ENCODE measurements around the gene IL16. TPM values are rescaled to one million over a fixed set of nuclear protein-coding genes. Genes with fewer than 3 reads are reported as not detected.

IL16 gene
- total and polyA plus RNA-seq, 2 donors (not counting 1 experiment from before 2014, with no cell fraction given), result 181 to 287 TPM

- ATAC-seq (ENCODE audit: low read depth) (no peak), DNase-seq (no peak)
- intact Hi-C loops (cut with micrococcal nuclease), result no loop called here
- Histone ChIP-seq H3K4me2 (replicated peaks; ENCODE audit: low read depth, low read length, poor library complexity, severe bottlenecking) (no peak overlapping the region), H2AFZ (ENCODE audit: insufficient read depth, low read depth, low read length, poor library complexity, severe bottlenecking) (no peak overlapping the region), H4K20me1 (ENCODE audit: control insufficient read depth, insufficient read depth, low read length, poor library complexity, severe bottlenecking) (no peaks in the 10 kb centered on the region), H3K27me3 (replicated peaks in 1 of 4; ENCODE audit: control extremely low read depth in 1 of 4, control insufficient read depth in 3 of 4, insufficient read depth in 4 of 4, low read length in 3 of 4) (peaks cover 0 to 6% (median 0%) of the 10 kb centered on the region in 4 experiments), H3K4me1 (ENCODE audit: control insufficient read depth in 2 of 2, insufficient read depth in 2 of 2, low read length in 2 of 2) (no peaks in the 10 kb centered on the region), H3K9me3 (ENCODE audit: control extremely low read depth in 1 of 3, control insufficient read depth in 2 of 3, insufficient read depth in 1 of 3, low read length in 2 of 3) (no peaks in the 10 kb centered on the region), H3K4me3 (ENCODE audit: control extremely low read depth in 1 of 5, extremely low read depth in 1 of 5, insufficient read depth in 1 of 5, low read depth in 2 of 5, low read length in 4 of 5) (no peak overlapping the region), H3K36me3 (replicated peaks in 1 of 2; ENCODE audit: control extremely low read depth in 1 of 2, control insufficient read depth in 1 of 2, extremely low read depth in 1 of 2, insufficient read depth in 2 of 2, low read length in 1 of 2) (no peaks in the 10 kb centered on the region), H3K79me2 (ENCODE audit: control insufficient read depth, insufficient read depth, low read length) (no peaks in the 10 kb centered on the region), H3K9ac (ENCODE audit: low read length) (no peak overlapping the region), H3K27ac (ENCODE audit: low read length in 2 of 2) (no peak overlapping the region)
- CTCF ChIA-PET, result interaction anchor here (2.9 kb wide), 1 partner anchor 9 kb away, joined by 9 read pairs; no protein-coding TSS in a partner anchor
- Mint-ChIP-seq H3K27ac (no peak overlapping the region), H3K27me3 (peaks cover 38% of the 10 kb centered on the region), H3K4me1 (no peaks in the 10 kb centered on the region), H3K9me3 (ENCODE audit: insufficient read depth) (no peaks in the 10 kb centered on the region), H3K4me3 (no peak overlapping the region)
- no CpG with 5 or more reads among the region's 1 CpG for WGBS (ENCODE audit: insufficient coverage)
- no peak for TF ChIP-seq EZH2 (IDR thresholded peaks at IDR 0.05; ENCODE audit: borderline replicate concordance, insufficient read depth, low read depth, low read length, poor library complexity, severe bottlenecking)
- TF ChIP-seq CTCF (IDR thresholded peaks at IDR 0.05), result no peak
- POLR2A ChIA-PET, result no interaction called here
Observed at GRCh38 chr15:81256916-81257315, 60.2 kb downstream of the IL16 start.

GRCh38 chr15:81257435-81257834 is 60.8 kb downstream of the IL16 start:
- no peaks in the 10 kb centered on the region for H4K20me1 ChIP-seq (ENCODE audit: control insufficient read depth, insufficient read depth, low read length, poor library complexity, severe bottlenecking)
- no peak overlapping the region for H3K4me2 ChIP-seq (replicated peaks; ENCODE audit: low read depth, low read length, poor library complexity, severe bottlenecking)
- WGBS (ENCODE audit: insufficient coverage), result 100% methylated on average over 1 of the region's 2 CpGs
- peaks cover 0 to 6% (median 0%) of the 10 kb centered on the region in 4 experiments for H3K27me3 ChIP-seq (replicated peaks in 1 of 4; ENCODE audit: control extremely low read depth in 1 of 4, control insufficient read depth in 3 of 4, insufficient read depth in 4 of 4, low read length in 3 of 4)
- Mint-ChIP-seq H3K4me3 (no peak overlapping the region), H3K27ac (no peak overlapping the region), H3K27me3 (peaks cover 36% of the 10 kb centered on the region), H3K4me1 (no peaks in the 10 kb centered on the region), H3K9me3 (ENCODE audit: insufficient read depth) (no peaks in the 10 kb centered on the region)
- TF ChIP-seq CTCF (IDR thresholded peaks at IDR 0.05) (no peak), EZH2 (IDR thresholded peaks at IDR 0.05; ENCODE audit: borderline replicate concordance, insufficient read depth, low read depth, low read length, poor library complexity, severe bottlenecking) (no peak)
- no peaks in the 10 kb centered on the region for H3K79me2 ChIP-seq (ENCODE audit: control insufficient read depth, insufficient read depth, low read length)
- H3K9ac ChIP-seq (ENCODE audit: low read length), result no peak overlapping the region
- no peak for ATAC-seq (ENCODE audit: low read depth)
- DNase-seq, result no peak
- POLR2A ChIA-PET, result no interaction called here
- intact Hi-C loops (cut with micrococcal nuclease), result no loop called here
- H2AFZ ChIP-seq (ENCODE audit: insufficient read depth, low read depth, low read length, poor library complexity, severe bottlenecking), result no peak overlapping the region
- CTCF ChIA-PET, result interaction anchor here (2.9 kb wide), 1 partner anchor 9 kb away, joined by 9 read pairs; no protein-coding TSS in a partner anchor
- no peak overlapping the region for H3K27ac ChIP-seq (ENCODE audit: low read length in 2 of 2)
- no peaks in the 10 kb centered on the region for H3K9me3 ChIP-seq (ENCODE audit: control extremely low read depth in 1 of 3, control insufficient read depth in 2 of 3, insufficient read depth in 1 of 3, low read length in 2 of 3)
- no peaks in the 10 kb centered on the region for H3K4me1 ChIP-seq (ENCODE audit: control insufficient read depth in 2 of 2, insufficient read depth in 2 of 2, low read length in 2 of 2)
- no peak overlapping the region for H3K4me3 ChIP-seq (ENCODE audit: control extremely low read depth in 1 of 5, extremely low read depth in 1 of 5, insufficient read depth in 1 of 5, low read depth in 2 of 5, low read length in 4 of 5)
- no peaks in the 10 kb centered on the region for H3K36me3 ChIP-seq (replicated peaks in 1 of 2; ENCODE audit: control extremely low read depth in 1 of 2, control insufficient read depth in 1 of 2, extremely low read depth in 1 of 2, insufficient read depth in 2 of 2, low read length in 1 of 2)
